H1 (cell line): Measurements from ENCODE around the gene PDZD4. TPM values are rescaled to one million over a fixed set of nuclear protein-coding genes. Genes with fewer than 3 reads are reported as not detected.

Experiments used
- CTCF ChIA-PET: fragments of 300-600 bp; sonication (Branson Sonifier 250); formaldehyde crosslinking; loops from one replicate; lab custom pipeline; 2021; ENCODE audit not compliant: partially characterized antibody; lab: Charles Lee
- POLR2A ChIA-PET: fragments of 300-600 bp; sonication (Branson Sonifier 250); formaldehyde crosslinking; loops from one replicate; lab custom pipeline; 2021; ENCODE audit warnings: inconsistent platforms; ENCODE audit not compliant: partially characterized antibody; lab: Charles Lee
- DNase-seq, 2 experiments: peaks; one replicate each; pipeline versions ENCODE4 v3.0.0 to v3.0.0-alpha.2; 2010 to 2022; ENCODE audit warnings: low spot score in 2 of 2, low read depth in 1 of 2, mixed read lengths in 1 of 2
- FAIRE-seq: peaks from 2 replicates; lab custom pipeline; 2011; peaks lifted over from hg19 to GRCh38; lab: Jason Lieb, UNC
- H2AFZ ChIP-seq: 2 replicates; pipeline ENCODE4 v1.8.1; 2012; ENCODE audit warnings: low read length, inconsistent platforms
- H2AK5ac ChIP-seq: 2 replicates; pipeline ENCODE4 v1.6.1; 2013; ENCODE audit warnings: low read depth, low read length
- H2BK120ac ChIP-seq: replicated peaks from 2 replicates; pipeline ENCODE3; 2013; ENCODE audit warnings: low read depth, low read length, inconsistent platforms
- H2BK12ac ChIP-seq: 2 replicates; pipeline ENCODE4 v1.6.1; 2013; ENCODE audit warnings: low read depth, low read length
- H2BK15ac ChIP-seq: 2 replicates; pipeline ENCODE4 v1.6.1; 2013; ENCODE audit warnings: low read length
- H2BK20ac ChIP-seq: 2 replicates; pipeline ENCODE4 v1.6.1; 2013; ENCODE audit warnings: low read length
- H2BK5ac ChIP-seq: 2 replicates; pipeline ENCODE4 v1.6.1; 2013; ENCODE audit warnings: low read depth, low read length
- H3K14ac ChIP-seq: 2 replicates; pipeline ENCODE4 v1.6.1; 2013; ENCODE audit warnings: inconsistent platforms; ENCODE audit not compliant: insufficient read length
- H3K18ac ChIP-seq: 2 replicates; pipeline ENCODE4 v1.6.1; 2013; ENCODE audit warnings: low read length; ENCODE audit errors: extremely low read depth
- H3K23ac ChIP-seq: 2 replicates; pipeline ENCODE4 v1.6.1; 2013; ENCODE audit warnings: inconsistent platforms; ENCODE audit not compliant: insufficient read length
- H3K23me2 ChIP-seq: 2 replicates; pipeline ENCODE4 v1.6.1; 2013; ENCODE audit warnings: low read depth, low read length
- H3K27ac ChIP-seq: 2 replicates; pipeline ENCODE4 v1.6.1; 2011; ENCODE audit warnings: low read depth, low read length, inconsistent platforms
- H3K27me3 ChIP-seq, 4 experiments: replicated peaks in 1 of 4; 1 replicate in 1 of 4; 2 replicates in 3 of 4; pipeline versions ENCODE4 v1.6.1 to v1.8.1; 2011 to 2013; ENCODE audit warnings: low read length in 3 of 4, mild to moderate bottlenecking in 3 of 4, inconsistent platforms in 2 of 4, mixed read lengths in 2 of 4, moderate library complexity in 1 of 4; ENCODE audit not compliant: control insufficient read depth in 3 of 4, insufficient read depth in 3 of 4; ENCODE audit errors: extremely low read depth in 1 of 4
- H3K36me3 ChIP-seq, 4 experiments: 2 replicates each; pipeline versions ENCODE4 v1.6.1 to v1.8.1; 2011 to 2013; ENCODE audit warnings: mild to moderate bottlenecking in 4 of 4, low read length in 3 of 4, moderate library complexity in 2 of 4, control low read depth in 1 of 4, inconsistent platforms in 1 of 4; ENCODE audit not compliant: insufficient read depth in 4 of 4, control insufficient read depth in 2 of 4
- H3K4ac ChIP-seq: replicated peaks from 2 replicates; pipeline ENCODE3; 2013; ENCODE audit warnings: low read length, low read depth, mixed read lengths, inconsistent platforms; ENCODE audit not compliant: insufficient read length
- H3K4me1 ChIP-seq, 4 experiments: replicated peaks in 1 of 4; 1 replicate in 1 of 4; 2 replicates in 3 of 4; pipeline versions ENCODE4 v1.6.1 to v1.8.1; 2011 to 2013; ENCODE audit warnings: low read length in 3 of 4, inconsistent platforms in 2 of 4, mixed read lengths in 1 of 4; ENCODE audit not compliant: insufficient read depth in 4 of 4, control insufficient read depth in 3 of 4
- H3K4me2 ChIP-seq, 2 experiments: 2 replicates each; pipeline versions ENCODE4 v1.6.1 to v1.8.1; 2011 to 2013; ENCODE audit warnings: low read depth in 2 of 2, low read length in 2 of 2, control low read depth in 1 of 2, inconsistent platforms in 1 of 2, mild to moderate bottlenecking in 1 of 2; ENCODE audit not compliant: insufficient read depth in 1 of 2
- H3K4me3 ChIP-seq, 4 experiments: fragments of 200-600, 300-600 bp in 1 of 4; sonication (generic), shearing (Covaris generic), sonication (Bioruptor Twin) in 1 of 4; 2 replicates each; pipeline versions ENCODE4 v1.5.1 to v1.8.1; 2011 to 2016; ENCODE audit warnings: low read length in 4 of 4, low read depth in 3 of 4, control low read depth in 2 of 4, inconsistent platforms in 2 of 4, mild to moderate bottlenecking in 2 of 4, mixed read lengths in 1 of 4, moderate library complexity in 1 of 4; ENCODE audit not compliant: insufficient read depth in 2 of 4; ENCODE audit errors: extremely low read depth in 1 of 4
- H3K56ac ChIP-seq: replicated peaks from 2 replicates; pipeline ENCODE3; 2013; ENCODE audit warnings: low read depth, mild to moderate bottlenecking, mixed read lengths, low read length, inconsistent platforms; ENCODE audit not compliant: insufficient read length
- H3K79me1 ChIP-seq: 2 replicates; pipeline ENCODE4 v1.6.1; 2013; ENCODE audit warnings: low read depth, low read length, control low read depth
- H3K79me2 ChIP-seq, 2 experiments: 2 replicates each; pipeline versions ENCODE4 v1.6.1 to v1.8.1; 2012 to 2013; ENCODE audit warnings: low read length in 2 of 2, mild to moderate bottlenecking in 2 of 2, inconsistent platforms in 1 of 2; ENCODE audit not compliant: insufficient read depth in 2 of 2, control insufficient read depth in 1 of 2
- H3K9ac ChIP-seq, 4 experiments: replicated peaks in 1 of 4; 1 replicate in 1 of 4; 2 replicates in 3 of 4; pipeline versions ENCODE4 v1.6.1 to v1.8.1; 2011 to 2013; ENCODE audit warnings: low read depth in 3 of 4, low read length in 3 of 4, control low read depth in 2 of 4, mild to moderate bottlenecking in 2 of 4, moderate library complexity in 2 of 4, inconsistent platforms in 1 of 4; ENCODE audit errors: extremely low read depth in 1 of 4
- H3K9me3 ChIP-seq, 2 experiments: 2 replicates each; pipeline versions ENCODE4 v1.6.1 to v1.8.1; 2012 to 2013; ENCODE audit warnings: mild to moderate bottlenecking in 2 of 2, moderate library complexity in 2 of 2, control low read depth in 1 of 2, inconsistent platforms in 1 of 2, low read depth in 1 of 2, low read length in 1 of 2, mixed read lengths in 1 of 2; ENCODE audit not compliant: insufficient read depth in 2 of 2
- H4K20me1 ChIP-seq, 2 experiments: replicated peaks in 1 of 2; 2 replicates each; pipeline versions ENCODE3 to v1.8.1; 2011 to 2013; ENCODE audit warnings: inconsistent platforms in 2 of 2, low read length in 2 of 2, mild to moderate bottlenecking in 1 of 2; ENCODE audit not compliant: insufficient read depth in 2 of 2, control insufficient read depth in 1 of 2
- H4K5ac ChIP-seq: 2 replicates; pipeline ENCODE4 v1.6.1; 2013; ENCODE audit warnings: low read length, low read depth, mixed read lengths, inconsistent platforms; ENCODE audit not compliant: insufficient read length
- H4K8ac ChIP-seq: 2 replicates; pipeline ENCODE4 v1.8.0; 2013; ENCODE audit warnings: mild to moderate bottlenecking, moderate library complexity, low read length, inconsistent platforms; ENCODE audit not compliant: insufficient read depth; ENCODE audit errors: extremely low read depth
- H4K91ac ChIP-seq: replicated peaks from 2 replicates; pipeline ENCODE3; 2013; ENCODE audit warnings: low read length, mixed read lengths, inconsistent platforms; ENCODE audit not compliant: insufficient read length
- CEBPB ChIP-seq: IDR thresholded peaks from 2 replicates; pipeline ENCODE4 v1.6.1; 2012; ENCODE audit warnings: low read depth, low read length
- USF2 ChIP-seq: IDR thresholded peaks from 2 replicates; pipeline ENCODE4 v1.6.1; 2011; ENCODE audit warnings: low read length, improper control_type of control experiment
- WGBS, 2 experiments: shearing (Covaris generic) in 1 of 2; methylation state at CpG; one replicate each; pipeline versions ENCODE4 v1.1.6 to v1.1.7; 2013 to 2015; ENCODE audit warnings: low lambda C conversion rate in 2 of 2, mixed read lengths in 2 of 2, inconsistent platforms in 1 of 2, low coverage in 1 of 2, missing lambda C conversion rate in 1 of 2; ENCODE audit not compliant: insufficient replicate concordance in 2 of 2, insufficient coverage in 1 of 2, insufficient read length in 1 of 2; ENCODE audit errors: extremely low coverage in 1 of 2, missing lambda C conversion rate in 1 of 2; 5-methylcytosine and 5-hydroxymethylcytosine counted together
- polyA plus RNA-seq, 7 experiments: library from polyadenylated mRNA; depleted of rRNA in 3 of 7; stranded (reverse) in 5 of 7; unstranded in 2 of 7; fragments of >200 nt in 5 of 7; fragments of 200-250 nt in 2 of 7; gene quantifications; 1 replicate in 5 of 7; 2 replicates in 1 of 7; 4 replicates in 1 of 7; pipeline versions ENCODE4 v1.2.1 to v1.2.3, GENCODE V29; 2011 to 2013; ENCODE audit warnings: missing spikeins in 2 of 7, mixed read lengths in 2 of 7
- total RNA-seq: library from RNA; stranded (reverse); fragmentation: NEBNext Ultra II Directional; extraction: Animal tissue kit (Norgen Biotek cat#: 25700); gene quantifications from 2 replicates; pipeline ENCODE4 v1.2.1, GENCODE V29; 2021

The PDZD4 gene
- total and polyA plus RNA-seq, 2 of the 8 experiments (the other 6 are each of a cell fraction or from before 2014, with no cell fraction given) = 45.8 to 169 TPM

GRCh38 chrX:153830640-153831428 is 490 bp upstream of the PDZD4 start:
- Histone ChIP-seq H2BK120ac (no peak overlapping the region), H4K91ac (no peak overlapping the region), H3K23ac (no peak overlapping the region), H3K27me3 (peaks cover 0 to 6% (median 2%) of the 10 kb centered on the region in 4 experiments; a peak in 3 of 7 replicates), H4K20me1 (no peaks in the 10 kb centered on the region), H3K4ac (no peak overlapping the region), H3K79me2 (peaks cover 11 to 34% of the 10 kb centered on the region in 2 experiments; a peak in 3 of 4 replicates), H3K27ac (no peak overlapping the region), H3K56ac (no peak overlapping the region), H2BK5ac (no peak overlapping the region; the same call in 1 of the 2 replicates), H2BK12ac (no peak overlapping the region), H3K4me1 (peaks cover 0 to 15% (median 8%) of the 10 kb centered on the region in 4 experiments; a peak in 5 of 7 replicates), H3K18ac (no peak overlapping the region), H2BK20ac (no peak overlapping the region), H4K5ac (no peak overlapping the region), H3K4me2 (peak overlapping the region; percentile 60 to 79), H3K4me3 (peak overlapping the region; percentile 32 to 61 (median 46); a peak in 6 of 8 replicates), H2AK5ac (no peak overlapping the region), H3K9me3 (no peaks in the 10 kb centered on the region), H3K14ac (no peak overlapping the region), H3K36me3 (no peaks in the 10 kb centered on the region), H3K23me2 (no peaks in the 10 kb centered on the region), H4K8ac (no peak overlapping the region; the same call in 1 of the 2 replicates), H2BK15ac (no peak overlapping the region), H3K79me1 (no peaks in the 10 kb centered on the region), H3K9ac (peak overlapping the region in 1 of 4 experiments; percentile 43; a peak in 1 of 7 replicates), H2AFZ (no peak overlapping the region)
- DNase-seq (no peak), FAIRE-seq (no peak)
- ChIA-PET POLR2A (no interaction called here), CTCF (no interaction called here)
- 0% methylated on average over 9 of the region's 102 CpGs; no CpG with 5 or more reads in 1 of the 2 experiments for WGBS, 2 experiments
- TF ChIP-seq USF2 (no peak), CEBPB (no peak)
